ENCODE results near the gene KXD1. TPM values are rescaled to one million over a fixed set of nuclear protein-coding genes. Genes with fewer than 3 reads are reported as not detected.

Gene KXD1
- total and polyA plus RNA-seq, 10 of the 15 experiments (the other 5 are each of a cell fraction or from before 2014, with no cell fraction given): 27.5 to 209 (median 129) TPM

DNA sequence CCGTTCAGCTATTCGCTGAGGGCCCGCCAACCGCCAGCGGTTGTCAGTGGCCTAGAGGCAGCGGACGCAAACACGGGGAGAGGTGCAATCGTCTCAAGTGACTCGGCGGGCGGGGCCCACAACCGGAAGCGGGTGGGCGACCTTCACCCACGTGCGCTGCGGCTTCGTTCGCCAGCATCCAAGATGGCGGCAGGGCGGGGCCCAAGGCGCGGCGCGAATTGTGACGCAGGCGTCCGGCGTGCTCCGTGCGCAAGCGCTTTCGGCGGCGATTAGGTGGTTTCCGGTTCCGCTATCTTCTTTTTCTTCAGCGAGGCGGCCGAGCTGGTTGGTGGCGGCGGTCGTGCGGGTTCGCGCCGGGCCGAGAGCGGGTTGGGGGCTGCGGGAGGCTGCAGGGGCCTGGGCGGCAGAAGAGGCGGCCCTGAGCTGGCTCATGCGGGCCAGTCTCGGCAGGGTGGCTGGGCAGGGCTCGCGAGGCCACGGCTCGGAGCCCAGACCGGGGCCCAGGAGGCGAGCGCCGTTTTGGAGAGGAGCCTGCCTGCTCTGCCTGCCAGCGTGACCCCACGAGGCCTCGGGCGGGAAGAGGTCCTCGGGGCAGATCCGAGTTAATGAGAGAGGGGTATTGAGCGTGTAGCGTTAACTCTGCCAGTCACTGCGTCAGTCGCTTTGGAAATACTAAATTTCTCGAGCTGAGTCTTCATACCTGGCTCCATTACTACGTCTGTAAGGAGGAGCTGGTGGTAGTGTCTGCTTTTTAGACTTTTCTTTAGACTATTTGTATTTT lies 14.1 kb downstream of the KXD1 start, which contains the start of gene UBA52 (continued):
- TF ChIP-seq SP1 (IDR thresholded peaks at IDR 0.05; ENCODE audit: low read depth, low read length) (peak; percentile 82), HDAC2 (IDR thresholded peaks at IDR 0.05) (no peak), IRF4 (IDR thresholded peaks at IDR 0.05; ENCODE audit: low read depth, low read length) (0 out of 2 replicates have a peak, but pooled peaks have one; percentile 22), POLR2AphosphoS2 (IDR thresholded peaks at IDR 0.05; ENCODE audit: low read depth, low read length) (peak; percentile 93; the same call in 1 of the 2 replicates), HCFC1 (IDR thresholded peaks at IDR 0.05; ENCODE audit: low read length) (peak; percentile 91), SKIL (IDR thresholded peaks at IDR 0.05; ENCODE audit: low read depth, poor library complexity, severe bottlenecking) (no peak), NFIC (IDR thresholded peaks at IDR 0.05; ENCODE audit: low read depth, low read length) (no peak), FOXK2 (IDR thresholded peaks at IDR 0.05) (peak; percentile 43; the same call in 1 of the 2 replicates), SREBF2 (IDR thresholded peaks at IDR 0.05; ENCODE audit: low read length) (no peak), POLR2A (IDR thresholded peaks at IDR 0.05; ENCODE audit: low read depth, low read length) (peak; percentile 99), RCOR1 (conservative IDR thresholded peaks at IDR 0.05; ENCODE audit: low read depth, low read length) (0 out of 2 replicates have a peak, but pooled peaks have one; percentile 55), TAF1 (IDR thresholded peaks at IDR 0.05; ENCODE audit: borderline replicate concordance, low read depth, low read length) (peak; percentile 98), BMI1 (IDR thresholded peaks at IDR 0.05; ENCODE audit: borderline replicate concordance) (no peak), CBX3 (IDR thresholded peaks at IDR 0.05; ENCODE audit: borderline replicate concordance, low read depth) (no peak), GABPA (IDR thresholded peaks at IDR 0.05; ENCODE audit: low read depth) (peak; percentile 82), ELK1 (IDR thresholded peaks at IDR 0.05; ENCODE audit: low read depth, low read length) (peak; percentile 98), ESRRA (IDR thresholded peaks at IDR 0.05; ENCODE audit: low read length) (0 out of 2 replicates have a peak, but pooled peaks have one; percentile 32), HDAC6 (IDR thresholded peaks at IDR 0.05; ENCODE audit: unreplicated experiment) (no peak), RB1 (IDR thresholded peaks at IDR 0.05; ENCODE audit: borderline replicate concordance) (peak; percentile 83; the same call in 1 of the 2 replicates), ZNF622 (IDR thresholded peaks at IDR 0.05) (no peak), RUNX3 (IDR thresholded peaks at IDR 0.05; ENCODE audit: low read length) (peak; percentile 73), POLR2AphosphoS5 (IDR thresholded peaks at IDR 0.05; ENCODE audit: low read length) (peak; percentile 98), ZNF217 (IDR thresholded peaks at IDR 0.05) (no peak)
- TF ChIP-seq, protein P1, sequence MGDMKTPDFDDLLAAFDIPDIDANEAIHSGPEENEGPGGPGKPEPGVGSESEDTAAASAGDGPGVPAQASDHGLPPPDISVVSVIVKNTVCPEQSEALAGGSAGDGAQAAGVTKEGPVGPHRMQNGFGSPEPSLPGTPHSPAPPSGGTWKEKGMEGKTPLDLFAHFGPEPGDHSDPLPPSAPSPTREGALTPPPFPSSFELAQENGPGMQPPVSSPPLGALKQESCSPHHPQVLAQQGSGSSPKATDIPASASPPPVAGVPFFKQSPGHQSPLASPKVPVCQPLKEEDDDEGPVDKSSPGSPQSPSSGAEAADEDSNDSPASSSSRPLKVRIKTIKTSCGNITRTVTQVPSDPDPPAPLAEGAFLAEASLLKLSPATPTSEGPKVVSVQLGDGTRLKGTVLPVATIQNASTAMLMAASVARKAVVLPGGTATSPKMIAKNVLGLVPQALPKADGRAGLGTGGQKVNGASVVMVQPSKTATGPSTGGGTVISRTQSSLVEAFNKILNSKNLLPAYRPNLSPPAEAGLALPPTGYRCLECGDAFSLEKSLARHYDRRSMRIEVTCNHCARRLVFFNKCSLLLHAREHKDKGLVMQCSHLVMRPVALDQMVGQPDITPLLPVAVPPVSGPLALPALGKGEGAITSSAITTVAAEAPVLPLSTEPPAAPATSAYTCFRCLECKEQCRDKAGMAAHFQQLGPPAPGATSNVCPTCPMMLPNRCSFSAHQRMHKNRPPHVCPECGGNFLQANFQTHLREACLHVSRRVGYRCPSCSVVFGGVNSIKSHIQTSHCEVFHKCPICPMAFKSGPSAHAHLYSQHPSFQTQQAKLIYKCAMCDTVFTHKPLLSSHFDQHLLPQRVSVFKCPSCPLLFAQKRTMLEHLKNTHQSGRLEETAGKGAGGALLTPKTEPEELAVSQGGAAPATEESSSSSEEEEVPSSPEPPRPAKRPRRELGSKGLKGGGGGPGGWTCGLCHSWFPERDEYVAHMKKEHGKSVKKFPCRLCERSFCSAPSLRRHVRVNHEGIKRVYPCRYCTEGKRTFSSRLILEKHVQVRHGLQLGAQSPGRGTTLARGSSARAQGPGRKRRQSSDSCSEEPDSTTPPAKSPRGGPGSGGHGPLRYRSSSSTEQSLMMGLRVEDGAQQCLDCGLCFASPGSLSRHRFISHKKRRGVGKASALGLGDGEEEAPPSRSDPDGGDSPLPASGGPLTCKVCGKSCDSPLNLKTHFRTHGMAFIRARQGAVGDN (IDR thresholded peaks at IDR 0.05): peak; percentile 79
